Right lobe of liver (tissue), 6 donors: ENCODE data around the gene ZNF592. TPM values are rescaled to one million over a fixed set of nuclear protein-coding genes. Genes with fewer than 3 reads are reported as not detected.
"Not testable (repeated sequence)": the region's sequence is repeated elsewhere in the genome, so short reads cannot be mapped to it uniquely, and the experiment has no call there.

Experiments
- ATAC-seq, 4 donors: fragments of 200-7000 bp; cut with Tn5 transposase; one replicate each; pipeline ENCODE4 v1.9.1; 2020; ENCODE audit warnings: mild to moderate bottlenecking in 4 of 4, moderate library complexity in 4 of 4
- DNase-seq, 3 donors: peaks; one replicate each; pipeline ENCODE4 v3.0.0-alpha.2; 2020
- H3K27ac ChIP-seq, 3 donors: fragments of 200-600 bp; one replicate each; pipeline ENCODE4 v1.8.0; 2022
- H3K27me3 ChIP-seq, 2 donors: fragments of 200-600 bp; one replicate each; pipeline ENCODE4 v1.8.0; 2022
- H3K36me3 ChIP-seq, 4 donors: fragments of 200-600 bp; sonication (generic) in 1 of 4; one replicate each; pipeline versions ENCODE4 v1.5.1 to v1.8.0; 2017 to 2022; ENCODE audit warnings: control low read depth in 1 of 4
- H3K4me1 ChIP-seq, 4 donors: fragments of 200-600 bp; sonication (generic) in 1 of 4; one replicate each; pipeline versions ENCODE4 v1.5.1 to v1.8.0; 2017 to 2022; ENCODE audit warnings: control low read depth in 1 of 4
- H3K4me3 ChIP-seq, 3 donors: fragments of 200-600 bp; one replicate each; pipeline ENCODE4 v1.8.0; 2022
- H3K9me3 ChIP-seq, 4 donors: fragments of 200-600 bp; sonication (generic) in 1 of 4; one replicate each; pipeline versions ENCODE4 v1.5.1 to v1.8.0; 2017 to 2022; ENCODE audit warnings: control low read depth in 1 of 4
- CTCF ChIP-seq, 4 donors: fragments of 200-600 bp in 3 of 4; fragments of 450-650 bp in 1 of 4; IDR thresholded peaks; one replicate each; pipeline versions ENCODE4 v1.5.1 to v1.8.0; 2016 to 2022; ENCODE audit warnings: antibody characterized with exemption in 4 of 4, mild to moderate bottlenecking in 2 of 4
- POLR2A ChIP-seq: fragments of 450-650 bp; IDR thresholded peaks from one replicate; pipeline ENCODE4 v1.6.1; 2017; ENCODE audit warnings: antibody characterized with exemption, mild to moderate bottlenecking
- WGBS: methylation state at CpG from one replicate; pipeline ENCODE4 v1.1.6; 2018; ENCODE audit warnings: low coverage, low lambda C conversion rate; ENCODE audit not compliant: insufficient coverage; ENCODE audit errors: missing lambda C conversion rate; 5-methylcytosine and 5-hydroxymethylcytosine counted together
- intact Hi-C, 2 donors: fragments of 100-400 bp; cut with DNase I; formaldehyde crosslinking; loops; one replicate each; pipeline versions ENCODE4 v1.11.2 to v1.14.1; 2022
- total RNA-seq, 6 experiments: library from RNA; depleted of rRNA in 2 of 6; stranded (reverse); fragments of >200 nt in 2 of 6; fragmentation: NEBNext Ultra II Directional in 3 of 6; extraction: Animal tissue kit (Norgen Biotek cat#: 25700) in 3 of 6; gene quantifications; one replicate each; pipeline versions ENCODE4 v1.1.0 to v1.2.4, GENCODE V29; 2016 to 2023
- donor health status: DM: no; HTN: yes; CAD: no.
- donor health status: DM: no; HTN: no; CAD: no.
- donor health status: DM: no; HTN: no; CAD: no.
- donor health status: DM: no; HTN: yes; CAD: no.
- donor health status: DM: no; HTN: yes; CAD: no.

The ZNF592 gene
- total RNA-seq, 6 experiments from 2014 or later = 10.8 to 13.2 (median 12.1) TPM

GRCh38 chr15:84727429-84727828 is 21.0 kb upstream of the ZNF592 start:
- 94% methylated on average over 6 of the region's 6 CpGs for WGBS
- no peaks in the 10 kb centered on the region for H3K9me3 ChIP-seq
- no peaks in the 10 kb centered on the region for H3K4me1 ChIP-seq
- ATAC-seq (no peak), DNase-seq (no peak)
- intact Hi-C loops = no loop called here
- H3K27me3 ChIP-seq = no peaks in the 10 kb centered on the region
- H3K36me3 ChIP-seq = no peaks in the 10 kb centered on the region
- TF ChIP-seq CTCF (IDR thresholded peaks at IDR 0.05) = no peak
- TF ChIP-seq POLR2A = no peak
- H3K4me3 ChIP-seq = no peak overlapping the region
- H3K27ac ChIP-seq = no peak overlapping the region

DNA sequence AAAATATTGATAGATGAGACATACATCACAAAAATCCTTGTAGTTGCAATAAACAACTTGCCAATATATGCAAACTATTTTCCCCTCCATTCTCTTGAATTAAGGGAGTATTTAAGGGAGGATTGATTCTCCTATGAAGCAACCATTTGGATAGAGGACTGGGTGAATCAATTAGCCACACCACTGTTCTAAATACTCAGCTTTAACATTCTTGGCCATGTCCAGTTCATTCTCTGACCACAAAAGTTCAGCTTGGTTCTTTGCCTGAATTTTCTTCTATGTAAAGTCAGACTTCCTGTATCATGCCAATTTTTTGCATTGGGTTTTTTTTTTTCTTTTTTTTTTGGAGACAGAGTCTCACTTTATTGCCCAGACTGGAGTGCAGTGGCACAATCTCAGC is 16.6 kb upstream of the ZNF592 start:
- Histone ChIP-seq H3K4me3 (no peak overlapping the region), H3K4me1 (no peaks in the 10 kb centered on the region), H3K36me3 (no peaks in the 10 kb centered on the region), H3K27me3 (no peaks in the 10 kb centered on the region), H3K27ac (no peak overlapping the region), H3K9me3 (no peaks in the 10 kb centered on the region)
- DNase-seq (no peak), ATAC-seq (no peak)
- TF ChIP-seq CTCF (IDR thresholded peaks at IDR 0.05) (no peak), POLR2A (no peak)
- intact Hi-C loops = no loop called here

DNA sequence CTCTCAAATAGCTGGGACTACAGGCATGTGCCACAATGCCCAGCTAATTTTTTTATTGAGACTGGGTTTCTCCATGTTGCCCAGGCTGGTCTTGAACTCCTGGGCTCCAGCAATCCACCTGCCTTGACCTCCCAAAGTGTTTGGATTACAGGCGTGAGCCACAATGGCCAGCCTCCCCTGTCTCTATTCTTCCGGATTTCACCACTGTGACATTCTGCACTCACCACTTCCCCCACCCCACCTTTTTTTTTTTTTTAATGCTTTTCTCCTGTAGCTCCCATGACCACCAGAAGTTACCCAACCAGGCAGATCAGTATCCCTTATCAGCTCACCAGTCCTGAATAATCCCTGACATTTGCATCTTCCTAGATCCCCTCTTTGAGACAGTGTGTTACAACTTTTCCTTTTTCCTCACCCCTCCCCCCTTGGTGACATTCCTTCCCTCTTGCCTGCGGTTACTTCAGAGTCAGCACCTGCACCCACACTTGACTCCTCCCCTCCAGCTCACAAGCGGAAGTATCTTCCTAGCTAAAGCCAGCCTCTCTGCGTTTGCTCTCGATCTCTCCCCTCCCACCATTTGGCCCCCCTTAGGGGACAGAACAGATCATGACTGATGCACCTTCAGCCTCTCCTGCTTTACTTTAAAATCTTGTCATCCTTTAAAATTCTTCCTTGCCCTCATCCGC is 13.5 kb upstream of the ZNF592 start:
- TF ChIP-seq POLR2A = no peak
- TF ChIP-seq CTCF (IDR thresholded peaks at IDR 0.05) = no peak
- peak; percentile 66 to 83 (median 73) for ATAC-seq
- Histone ChIP-seq H3K4me1 (no peaks in the 10 kb centered on the region), H3K36me3 (no peaks in the 10 kb centered on the region), H3K4me3 (no peak overlapping the region), H3K27ac (peak overlapping the region in 2 of 3 donors; percentile 21 to 39), H3K27me3 (no peaks in the 10 kb centered on the region), H3K9me3 (no peaks in the 10 kb centered on the region)
- WGBS = 63% methylated on average over 7 of the region's 7 CpGs
- intact Hi-C loops = no loop called here
- DNase-seq = no peak

GRCh38 chr15:84735480-84736061 is 12.8 kb upstream of the ZNF592 start:
- ATAC-seq = peak in 2 of 4 donors; percentile 17 to 41
- H3K27me3 ChIP-seq, H3K4me1 ChIP-seq, intact Hi-C loops, H3K9me3 ChIP-seq, H3K4me3 ChIP-seq, DNase-seq, H3K36me3 ChIP-seq: not testable (repeated sequence)
- WGBS = 64% methylated on average over 5 of the region's 9 CpGs
- H3K27ac ChIP-seq = peak overlapping the region in 2 of 3 donors; percentile 21 to 39

DNA sequence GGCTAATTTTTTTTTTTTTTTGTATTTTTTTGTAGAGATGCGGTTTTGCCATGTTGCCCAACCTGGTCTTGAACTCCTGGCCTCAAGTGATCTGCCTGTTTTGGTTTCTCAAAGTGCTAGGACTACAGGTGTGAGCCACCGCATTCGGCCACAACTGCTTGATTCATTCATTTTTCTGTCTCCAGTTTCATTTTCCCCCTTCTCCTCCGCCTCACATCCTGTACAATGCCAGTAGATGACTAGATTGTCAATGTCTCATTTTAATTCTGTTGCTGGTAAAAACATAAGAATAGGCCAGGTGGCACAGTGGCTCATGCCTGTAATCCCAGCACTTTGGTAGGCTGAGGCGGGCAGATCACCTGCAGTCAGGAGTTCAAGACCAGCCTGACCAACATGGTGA is 12.0 kb upstream of the ZNF592 start:
- WGBS = 60% methylated on average over 2 of the region's 5 CpGs
- H3K4me1 ChIP-seq = peaks cover 0 to 6% (median 0%) of the 10 kb centered on the region in 4 donors
- H3K36me3 ChIP-seq = no peaks in the 10 kb centered on the region
- intact Hi-C loops = no loop called here
- H3K4me3 ChIP-seq = no peak overlapping the region
- no peak overlapping the region for H3K27ac ChIP-seq
- no peak for DNase-seq
- TF ChIP-seq POLR2A (no peak), CTCF (IDR thresholded peaks at IDR 0.05) (no peak)
- no peak for ATAC-seq
- no peaks in the 10 kb centered on the region for H3K27me3 ChIP-seq
- no peaks in the 10 kb centered on the region for H3K9me3 ChIP-seq
